PC-3 (cell line): ENCODE measurements around the gene FBXL7.

Experiments
- EZH2 ChIP-seq: fragments of 300-600 bp; sonication (generic); IDR thresholded peaks from one replicate; pipeline ENCODE4 v1.6.1; 2017; ENCODE audit warnings: antibody characterized with exemption, mild to moderate bottlenecking, low read length; ENCODE audit not compliant: unreplicated experiment
- EZH2phosphoT487 ChIP-seq: fragments of 300-600 bp; sonication (generic); IDR thresholded peaks from 2 replicates; pipeline ENCODE4 v1.6.1; 2018; ENCODE audit warnings: mild to moderate bottlenecking, antibody characterized with exemption, low read length, borderline replicate concordance
- TF ChIP-seq, protein P1 (sequence below): fragments of 300-600 bp; sonication (generic); conservative IDR thresholded peaks from 2 replicates; pipeline ENCODE4 v1.5.1; 2017; ENCODE audit warnings: antibody characterized with exemption, low read depth, mild to moderate bottlenecking, low read length

DNA sequence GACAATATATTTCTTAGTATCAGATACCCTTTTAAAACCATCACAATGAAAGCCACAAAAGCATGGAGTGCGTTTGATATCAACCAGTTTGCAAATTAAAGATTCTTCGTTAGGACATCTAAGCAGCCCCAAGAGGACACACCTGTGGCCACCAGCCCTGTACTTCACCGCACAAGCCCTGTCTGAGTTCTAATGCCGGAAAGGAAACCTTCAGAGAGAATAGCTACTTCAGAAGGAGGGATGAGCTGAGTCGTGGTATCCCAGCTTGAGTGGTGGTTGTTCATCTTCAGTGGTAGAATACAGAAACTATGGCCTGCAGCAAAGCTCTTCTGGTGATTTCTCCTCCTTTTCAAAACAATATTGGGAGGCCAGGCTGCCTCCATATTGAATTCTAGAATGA lies 319.6 kb downstream of the FBXL7 start:
- no peak for TF ChIP-seq EZH2
- TF ChIP-seq, protein P1, sequence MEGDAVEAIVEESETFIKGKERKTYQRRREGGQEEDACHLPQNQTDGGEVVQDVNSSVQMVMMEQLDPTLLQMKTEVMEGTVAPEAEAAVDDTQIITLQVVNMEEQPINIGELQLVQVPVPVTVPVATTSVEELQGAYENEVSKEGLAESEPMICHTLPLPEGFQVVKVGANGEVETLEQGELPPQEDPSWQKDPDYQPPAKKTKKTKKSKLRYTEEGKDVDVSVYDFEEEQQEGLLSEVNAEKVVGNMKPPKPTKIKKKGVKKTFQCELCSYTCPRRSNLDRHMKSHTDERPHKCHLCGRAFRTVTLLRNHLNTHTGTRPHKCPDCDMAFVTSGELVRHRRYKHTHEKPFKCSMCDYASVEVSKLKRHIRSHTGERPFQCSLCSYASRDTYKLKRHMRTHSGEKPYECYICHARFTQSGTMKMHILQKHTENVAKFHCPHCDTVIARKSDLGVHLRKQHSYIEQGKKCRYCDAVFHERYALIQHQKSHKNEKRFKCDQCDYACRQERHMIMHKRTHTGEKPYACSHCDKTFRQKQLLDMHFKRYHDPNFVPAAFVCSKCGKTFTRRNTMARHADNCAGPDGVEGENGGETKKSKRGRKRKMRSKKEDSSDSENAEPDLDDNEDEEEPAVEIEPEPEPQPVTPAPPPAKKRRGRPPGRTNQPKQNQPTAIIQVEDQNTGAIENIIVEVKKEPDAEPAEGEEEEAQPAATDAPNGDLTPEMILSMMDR, result no peak
- TF ChIP-seq EZH2phosphoT487, result no peak
